Neural progenitor cell (in vitro differentiated cells): Measurements from ENCODE around the gene PDC.

Source experiments
- CTCF ChIP-seq: fragments of 200-600 bp; sonication (generic); IDR thresholded peaks from 2 replicates; pipeline ENCODE4 v1.5.1; 2017; ENCODE audit warnings: antibody characterized with exemption, mild to moderate bottlenecking
- EZH2 ChIP-seq: fragments of 200-600 bp; sonication (generic); IDR thresholded peaks from 2 replicates; pipeline ENCODE4 v1.6.1; 2017; ENCODE audit warnings: antibody characterized with exemption, mild to moderate bottlenecking, moderate library complexity

GRCh38 chr1:186473047-186473446 is 12.1 kb upstream of the PDC start:
- TF ChIP-seq CTCF (no peak), EZH2 (no peak)
